K562 (cell line): ENCODE data around the gene SRL. TPM values are rescaled to one million over a fixed set of nuclear protein-coding genes. Genes with fewer than 3 reads are reported as not detected.

ENCODE experiments used
- DACH1 ChIP-seq: fragments of 450-650 bp; IDR thresholded peaks from 2 replicates; pipeline ENCODE4 v1.6.1; 2018; ENCODE audit not compliant: partially characterized antibody
- LARP7 ChIP-seq: fragments of 450-650 bp; IDR thresholded peaks from 2 replicates; pipeline ENCODE4 v1.6.1; 2016
- MAFG ChIP-seq: fragments of 450-650 bp; conservative IDR thresholded peaks from 2 replicates; pipeline ENCODE4 v1.6.1; 2016; ENCODE audit warnings: missing genetic modification characterization, missing compliant biosample characterization
- NCOR1 ChIP-seq: fragments of 450-650 bp; IDR thresholded peaks from 2 replicates; pipeline ENCODE4 v1.6.1; 2016; ENCODE audit warnings: mild to moderate bottlenecking, moderate library complexity
- RHOXF2B ChIP-seq: fragments of 250-450 bp; sonication (Bioruptor Pico); conservative IDR thresholded peaks from 2 replicates; pipeline ENCODE4 v1.5.1; 2021
- SRF ChIP-seq, 2 experiments: fragments of 250-450, 450-650 bp in 1 of 2; sonication (Bioruptor Pico) in 1 of 2; sonication (generic) in 1 of 2; formaldehyde crosslinking; IDR thresholded peaks; 2 replicates each; pipeline versions ENCODE4 v1.5.0 to v1.5.1; 2020 to 2022; ENCODE audit warnings: mild to moderate bottlenecking in 1 of 2, missing genetic modification reagents in 1 of 2
- ZBTB8A ChIP-seq: fragments of 450-650 bp; IDR thresholded peaks from 2 replicates; pipeline ENCODE4 v1.6.1; 2018; ENCODE audit warnings: mild to moderate bottlenecking, moderate library complexity; ENCODE audit not compliant: partially characterized antibody
- ZNF444 ChIP-seq: fragments of 250-450 bp; sonication (Bioruptor Pico); IDR thresholded peaks from 2 replicates; pipeline ENCODE4 v1.4.0; 2020; ENCODE audit warnings: mild to moderate bottlenecking, moderate library complexity
- polyA plus RNA-seq, 8 experiments: library from polyadenylated mRNA; depleted of rRNA in 4 of 8; stranded (reverse) in 5 of 8; unstranded in 3 of 8; fragments of >200 nt; fragmentation: Nextera tagmentation in 2 of 8; fragmentation: Illumina TruSeq in 1 of 8; extraction: Ambion mirVana in 2 of 8; extraction: Trizol in 1 of 8; gene quantifications; 2 replicates each; pipeline versions ENCODE4 v1.2.1 to v1.2.3, GENCODE V29; 2011 to 2014; ENCODE audit warnings: inconsistent platforms in 1 of 8, missing spikeins in 1 of 8
- total RNA-seq, 7 experiments: library from RNA; depleted of rRNA in 6 of 7; stranded (reverse); fragments of >200 nt in 6 of 7; fragmentation: Illumina TruSeq in 2 of 7; extraction: Trizol in 2 of 7; gene quantifications; 2 replicates each; pipeline versions ENCODE4 v1.2.1 to v1.2.3, GENCODE V29; 2011 to 2021; ENCODE audit warnings: low replicate concordance in 1 of 7
- TF ChIP-seq, protein P1 (sequence below): fragments of 200-600 bp; sonication (generic); IDR thresholded peaks from one replicate; pipeline ENCODE4 v1.6.1; 2012; ENCODE audit warnings: mild to moderate bottlenecking, low read depth, low read length, inconsistent platforms
- TF ChIP-seq, protein P2 (sequence below): fragments of 250-450 bp; sonication (Bioruptor Pico); IDR thresholded peaks from 2 replicates; pipeline ENCODE4 v1.5.0; 2020; ENCODE audit warnings: mild to moderate bottlenecking
- TF ChIP-seq, protein P3 (sequence below): sonication (generic); formaldehyde crosslinking; IDR thresholded peaks from 2 replicates; pipeline ENCODE4 v1.5.0; 2020; ENCODE audit warnings: missing genetic modification reagents
- TF ChIP-seq, protein P4 (sequence below): IDR thresholded peaks from 2 replicates; pipeline ENCODE4 v1.6.1; 2011; ENCODE audit not compliant: insufficient read length; ENCODE audit errors: extremely low read depth

Gene SRL
- total and polyA plus RNA-seq, 9 of the 15 experiments (the other 6 are each of a cell fraction or from before 2014, with no cell fraction given) = 0.01 TPM; not detected in 8

DNA sequence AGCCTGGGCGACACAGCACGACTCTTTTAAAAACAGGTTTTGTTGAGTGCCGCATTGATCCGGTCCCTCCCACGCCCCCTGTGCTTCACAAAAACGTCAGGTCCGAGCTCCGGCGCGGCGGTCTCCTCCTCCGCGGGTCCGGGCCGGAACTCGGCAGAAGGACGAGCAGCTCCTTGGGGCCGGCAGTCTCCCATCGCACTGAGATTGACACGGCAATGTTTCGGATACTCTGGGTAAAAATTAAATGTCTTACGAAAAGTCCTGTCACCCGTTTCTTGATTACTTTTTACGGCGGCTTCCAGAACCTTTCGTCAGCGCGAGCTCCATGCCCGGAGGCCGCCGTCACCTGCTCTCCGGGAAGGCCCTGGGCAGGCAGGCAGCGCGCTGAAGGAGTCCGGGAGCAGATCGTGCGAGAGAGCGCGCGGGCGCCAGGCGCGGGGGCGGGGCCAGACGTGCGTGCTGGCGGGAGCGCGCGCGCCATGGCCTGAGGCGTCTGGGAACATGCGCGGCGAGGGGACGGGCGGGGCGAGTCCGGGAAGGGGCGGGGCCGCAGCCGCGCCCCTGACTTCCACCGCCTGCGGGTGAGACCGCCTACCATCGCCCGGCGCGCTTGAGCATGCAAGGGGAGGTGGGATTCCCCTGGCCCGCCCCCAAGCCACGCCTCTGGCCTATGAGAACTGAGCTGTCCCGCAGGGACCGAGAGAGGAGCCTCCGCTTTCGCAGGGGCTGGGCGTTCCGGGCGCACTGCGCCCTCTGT is 11.7 kb upstream of the SRL start (continued):
- TF ChIP-seq, protein P1, sequence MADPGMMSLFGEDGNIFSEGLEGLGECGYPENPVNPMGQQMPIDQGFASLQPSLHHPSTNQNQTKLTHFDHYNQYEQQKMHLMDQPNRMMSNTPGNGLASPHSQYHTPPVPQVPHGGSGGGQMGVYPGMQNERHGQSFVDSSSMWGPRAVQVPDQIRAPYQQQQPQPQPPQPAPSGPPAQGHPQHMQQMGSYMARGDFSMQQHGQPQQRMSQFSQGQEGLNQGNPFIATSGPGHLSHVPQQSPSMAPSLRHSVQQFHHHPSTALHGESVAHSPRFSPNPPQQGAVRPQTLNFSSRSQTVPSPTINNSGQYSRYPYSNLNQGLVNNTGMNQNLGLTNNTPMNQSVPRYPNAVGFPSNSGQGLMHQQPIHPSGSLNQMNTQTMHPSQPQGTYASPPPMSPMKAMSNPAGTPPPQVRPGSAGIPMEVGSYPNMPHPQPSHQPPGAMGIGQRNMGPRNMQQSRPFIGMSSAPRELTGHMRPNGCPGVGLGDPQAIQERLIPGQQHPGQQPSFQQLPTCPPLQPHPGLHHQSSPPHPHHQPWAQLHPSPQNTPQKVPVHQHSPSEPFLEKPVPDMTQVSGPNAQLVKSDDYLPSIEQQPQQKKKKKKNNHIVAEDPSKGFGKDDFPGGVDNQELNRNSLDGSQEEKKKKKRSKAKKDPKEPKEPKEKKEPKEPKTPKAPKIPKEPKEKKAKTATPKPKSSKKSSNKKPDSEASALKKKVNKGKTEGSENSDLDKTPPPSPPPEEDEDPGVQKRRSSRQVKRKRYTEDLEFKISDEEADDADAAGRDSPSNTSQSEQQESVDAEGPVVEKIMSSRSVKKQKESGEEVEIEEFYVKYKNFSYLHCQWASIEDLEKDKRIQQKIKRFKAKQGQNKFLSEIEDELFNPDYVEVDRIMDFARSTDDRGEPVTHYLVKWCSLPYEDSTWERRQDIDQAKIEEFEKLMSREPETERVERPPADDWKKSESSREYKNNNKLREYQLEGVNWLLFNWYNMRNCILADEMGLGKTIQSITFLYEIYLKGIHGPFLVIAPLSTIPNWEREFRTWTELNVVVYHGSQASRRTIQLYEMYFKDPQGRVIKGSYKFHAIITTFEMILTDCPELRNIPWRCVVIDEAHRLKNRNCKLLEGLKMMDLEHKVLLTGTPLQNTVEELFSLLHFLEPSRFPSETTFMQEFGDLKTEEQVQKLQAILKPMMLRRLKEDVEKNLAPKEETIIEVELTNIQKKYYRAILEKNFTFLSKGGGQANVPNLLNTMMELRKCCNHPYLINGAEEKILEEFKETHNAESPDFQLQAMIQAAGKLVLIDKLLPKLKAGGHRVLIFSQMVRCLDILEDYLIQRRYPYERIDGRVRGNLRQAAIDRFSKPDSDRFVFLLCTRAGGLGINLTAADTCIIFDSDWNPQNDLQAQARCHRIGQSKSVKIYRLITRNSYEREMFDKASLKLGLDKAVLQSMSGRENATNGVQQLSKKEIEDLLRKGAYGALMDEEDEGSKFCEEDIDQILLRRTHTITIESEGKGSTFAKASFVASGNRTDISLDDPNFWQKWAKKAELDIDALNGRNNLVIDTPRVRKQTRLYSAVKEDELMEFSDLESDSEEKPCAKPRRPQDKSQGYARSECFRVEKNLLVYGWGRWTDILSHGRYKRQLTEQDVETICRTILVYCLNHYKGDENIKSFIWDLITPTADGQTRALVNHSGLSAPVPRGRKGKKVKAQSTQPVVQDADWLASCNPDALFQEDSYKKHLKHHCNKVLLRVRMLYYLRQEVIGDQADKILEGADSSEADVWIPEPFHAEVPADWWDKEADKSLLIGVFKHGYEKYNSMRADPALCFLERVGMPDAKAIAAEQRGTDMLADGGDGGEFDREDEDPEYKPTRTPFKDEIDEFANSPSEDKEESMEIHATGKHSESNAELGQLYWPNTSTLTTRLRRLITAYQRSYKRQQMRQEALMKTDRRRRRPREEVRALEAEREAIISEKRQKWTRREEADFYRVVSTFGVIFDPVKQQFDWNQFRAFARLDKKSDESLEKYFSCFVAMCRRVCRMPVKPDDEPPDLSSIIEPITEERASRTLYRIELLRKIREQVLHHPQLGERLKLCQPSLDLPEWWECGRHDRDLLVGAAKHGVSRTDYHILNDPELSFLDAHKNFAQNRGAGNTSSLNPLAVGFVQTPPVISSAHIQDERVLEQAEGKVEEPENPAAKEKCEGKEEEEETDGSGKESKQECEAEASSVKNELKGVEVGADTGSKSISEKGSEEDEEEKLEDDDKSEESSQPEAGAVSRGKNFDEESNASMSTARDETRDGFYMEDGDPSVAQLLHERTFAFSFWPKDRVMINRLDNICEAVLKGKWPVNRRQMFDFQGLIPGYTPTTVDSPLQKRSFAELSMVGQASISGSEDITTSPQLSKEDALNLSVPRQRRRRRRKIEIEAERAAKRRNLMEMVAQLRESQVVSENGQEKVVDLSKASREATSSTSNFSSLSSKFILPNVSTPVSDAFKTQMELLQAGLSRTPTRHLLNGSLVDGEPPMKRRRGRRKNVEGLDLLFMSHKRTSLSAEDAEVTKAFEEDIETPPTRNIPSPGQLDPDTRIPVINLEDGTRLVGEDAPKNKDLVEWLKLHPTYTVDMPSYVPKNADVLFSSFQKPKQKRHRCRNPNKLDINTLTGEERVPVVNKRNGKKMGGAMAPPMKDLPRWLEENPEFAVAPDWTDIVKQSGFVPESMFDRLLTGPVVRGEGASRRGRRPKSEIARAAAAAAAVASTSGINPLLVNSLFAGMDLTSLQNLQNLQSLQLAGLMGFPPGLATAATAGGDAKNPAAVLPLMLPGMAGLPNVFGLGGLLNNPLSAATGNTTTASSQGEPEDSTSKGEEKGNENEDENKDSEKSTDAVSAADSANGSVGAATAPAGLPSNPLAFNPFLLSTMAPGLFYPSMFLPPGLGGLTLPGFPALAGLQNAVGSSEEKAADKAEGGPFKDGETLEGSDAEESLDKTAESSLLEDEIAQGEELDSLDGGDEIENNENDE = no peak
- TF ChIP-seq, protein P2, sequence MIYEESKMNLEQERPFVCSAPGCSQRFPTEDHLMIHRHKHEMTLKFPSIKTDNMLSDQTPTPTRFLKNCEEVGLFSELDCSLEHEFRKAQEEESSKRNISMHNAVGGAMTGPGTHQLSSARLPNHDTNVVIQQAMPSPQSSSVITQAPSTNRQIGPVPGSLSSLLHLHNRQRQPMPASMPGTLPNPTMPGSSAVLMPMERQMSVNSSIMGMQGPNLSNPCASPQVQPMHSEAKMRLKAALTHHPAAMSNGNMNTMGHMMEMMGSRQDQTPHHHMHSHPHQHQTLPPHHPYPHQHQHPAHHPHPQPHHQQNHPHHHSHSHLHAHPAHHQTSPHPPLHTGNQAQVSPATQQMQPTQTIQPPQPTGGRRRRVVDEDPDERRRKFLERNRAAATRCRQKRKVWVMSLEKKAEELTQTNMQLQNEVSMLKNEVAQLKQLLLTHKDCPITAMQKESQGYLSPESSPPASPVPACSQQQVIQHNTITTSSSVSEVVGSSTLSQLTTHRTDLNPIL = no peak
- TF ChIP-seq, protein P3, sequence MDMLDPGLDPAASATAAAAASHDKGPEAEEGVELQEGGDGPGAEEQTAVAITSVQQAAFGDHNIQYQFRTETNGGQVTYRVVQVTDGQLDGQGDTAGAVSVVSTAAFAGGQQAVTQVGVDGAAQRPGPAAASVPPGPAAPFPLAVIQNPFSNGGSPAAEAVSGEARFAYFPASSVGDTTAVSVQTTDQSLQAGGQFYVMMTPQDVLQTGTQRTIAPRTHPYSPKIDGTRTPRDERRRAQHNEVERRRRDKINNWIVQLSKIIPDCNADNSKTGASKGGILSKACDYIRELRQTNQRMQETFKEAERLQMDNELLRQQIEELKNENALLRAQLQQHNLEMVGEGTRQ (CRISPR knock-in tag) = no peak
- TF ChIP-seq NCOR1 (no peak), MAFG (tag) (no peak), DACH1 (no peak), RHOXF2B (CRISPR knock-in tag) (no peak), ZBTB8A (no peak), ZNF444 (CRISPR knock-in tag) (no peak), SRF (CRISPR knock-in tag; IDR thresholded peaks at IDR 0.05) (peak in 1 of 2 experiments; percentile 80; a peak in 2 of 4 replicates), LARP7 (no peak)
- TF ChIP-seq, protein P4, sequence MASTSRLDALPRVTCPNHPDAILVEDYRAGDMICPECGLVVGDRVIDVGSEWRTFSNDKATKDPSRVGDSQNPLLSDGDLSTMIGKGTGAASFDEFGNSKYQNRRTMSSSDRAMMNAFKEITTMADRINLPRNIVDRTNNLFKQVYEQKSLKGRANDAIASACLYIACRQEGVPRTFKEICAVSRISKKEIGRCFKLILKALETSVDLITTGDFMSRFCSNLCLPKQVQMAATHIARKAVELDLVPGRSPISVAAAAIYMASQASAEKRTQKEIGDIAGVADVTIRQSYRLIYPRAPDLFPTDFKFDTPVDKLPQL = no peak
